T-cell (primary cell): Measurements from ENCODE around the gene SLC26A1. TPM values are rescaled to one million over a fixed set of nuclear protein-coding genes. Genes with fewer than 3 reads are reported as not detected.
A peak's percentile ranks its signal among the peaks of the same experiment; 100 is the strongest.

ENCODE experiments used
- ATAC-seq, 4 experiments: fragments of 200-7000 bp in 3 of 4; fragments of 150-1000 bp in 1 of 4; cut with Tn5 transposase; replicated peaks in 1 of 4; 1 replicate in 3 of 4; 2 replicates in 1 of 4; pipeline ENCODE4 v1.10.0; 2021; ENCODE audit warnings: moderate library complexity in 3 of 4, mild to moderate bottlenecking in 2 of 4, moderate number of reproducible peaks in 1 of 4
- CTCF ChIA-PET, 2 donors: fragments of 300-600 bp; sonication (Branson Sonifier 250); formaldehyde crosslinking; loops; one replicate each; lab custom pipeline; 2022; ENCODE audit warnings: antibody characterized with exemption in 2 of 2; lab: Charles Lee
- POLR2A ChIA-PET, 2 donors: fragments of 300-600 bp; sonication (Branson Sonifier 250); formaldehyde crosslinking; loops; one replicate each; lab custom pipeline; 2022; ENCODE audit warnings: antibody characterized with exemption in 2 of 2; lab: Charles Lee
- DNase-seq, 35 experiments: peaks; one replicate each; pipeline versions ENCODE4 v3.0.0 to v3.0.0-alpha.2; 2013 to 2023
- H3K27ac ChIP-seq: one replicate; pipeline ENCODE4 v1.5.1; 2013; ENCODE audit warnings: low read length
- H3K27me3 ChIP-seq, 2 experiments: replicated peaks in 1 of 2; 1 replicate in 1 of 2; 2 replicates in 1 of 2; pipeline versions ENCODE4 v1.6.1 to v1.7.0; 2013; ENCODE audit warnings: low read length in 1 of 2, mixed read lengths in 1 of 2; ENCODE audit not compliant: control insufficient read depth in 2 of 2, insufficient read depth in 2 of 2; ENCODE audit errors: extremely low read depth in 1 of 2
- H3K36me3 ChIP-seq, 2 donors: 1 replicate in 1 of 2; 2 replicates in 1 of 2; pipeline versions ENCODE4 v1.6.1 to v1.7.0; 2013; ENCODE audit warnings: low read length in 1 of 2; ENCODE audit not compliant: control insufficient read depth in 2 of 2, insufficient read depth in 1 of 2; ENCODE audit errors: extremely low read depth in 1 of 2
- H3K4me1 ChIP-seq, 2 experiments: 1 replicate in 1 of 2; 2 replicates in 1 of 2; pipeline versions ENCODE4 v1.6.1 to v1.7.0; 2013; ENCODE audit warnings: low read length in 2 of 2, mixed read lengths in 1 of 2; ENCODE audit not compliant: insufficient read depth in 2 of 2, control insufficient read depth in 1 of 2; ENCODE audit errors: extremely low read depth in 1 of 2
- H3K4me3 ChIP-seq, 2 donors: 1 replicate in 1 of 2; 2 replicates in 1 of 2; pipeline versions ENCODE4 v1.5.1 to v1.7.0; 2013; ENCODE audit warnings: mild to moderate bottlenecking in 2 of 2, low read length in 1 of 2, moderate library complexity in 1 of 2; ENCODE audit not compliant: control insufficient read depth in 1 of 2; ENCODE audit errors: extremely low read depth in 1 of 2
- H3K9me3 ChIP-seq: 2 replicates; pipeline ENCODE4 v1.7.0; 2013
- H3K27ac Mint-ChIP-seq, 2 donors: one replicate each; pipeline ENCODE4 v1.8.0; 2020 to 2021; ENCODE audit warnings: mild to moderate bottlenecking in 2 of 2, mixed read lengths in 2 of 2
- H3K27me3 Mint-ChIP-seq, 2 donors: one replicate each; pipeline ENCODE4 v1.8.0; 2021 to 2022; ENCODE audit warnings: mixed read lengths in 2 of 2
- H3K36me3 Mint-ChIP-seq: one replicate; pipeline ENCODE4 v1.8.0; 2021; ENCODE audit warnings: mixed read lengths
- H3K4me1 Mint-ChIP-seq, 3 donors: one replicate each; pipeline ENCODE4 v1.8.0; 2020 to 2022; ENCODE audit warnings: mixed read lengths in 3 of 3, mild to moderate bottlenecking in 1 of 3
- H3K4me3 Mint-ChIP-seq, 3 donors: one replicate each; pipeline ENCODE4 v1.8.0; 2020 to 2022; ENCODE audit warnings: mild to moderate bottlenecking in 3 of 3, mixed read lengths in 3 of 3, moderate library complexity in 3 of 3
- H3K9me3 Mint-ChIP-seq, 3 donors: one replicate each; pipeline ENCODE4 v1.8.0; 2020 to 2022; ENCODE audit warnings: mixed read lengths in 3 of 3
- WGBS: methylation state at CpG from one replicate; pipeline ENCODE4 v1.1.5; 2013; ENCODE audit warnings: missing lambda C conversion rate; ENCODE audit not compliant: insufficient coverage; 5-methylcytosine and 5-hydroxymethylcytosine counted together
- total RNA-seq, 35 experiments: library from RNA in 6 of 35; stranded (reverse) in 6 of 35; fragments of 120-200 nt in 1 of 35; gene quantifications; one replicate each; pipeline versions ENCODE4 v1.2.1 to v1.2.4 and lab custom pipeline; 2013 to 2026

Gene SLC26A1
- total RNA-seq, 5 donors from 2014 or later (not counting 1 experiment from before 2014, with no cell fraction given): 0.16 to 1.5 (median 0.39) TPM; not detected in 1

- ChIA-PET POLR2A (no interaction called here), CTCF (no interaction called here)
- Histone ChIP-seq H3K4me1 (peaks cover 2 to 38% of the 10 kb centered on the region in 2 experiments), H3K4me3 (peak within 1 kb of the TSS; percentile 70 to 80), H3K27ac (peak within 1 kb of the TSS; percentile 68), H3K9me3 (no peaks in the 10 kb centered on the region), H3K27me3 (peaks cover 2 to 28% of the 10 kb centered on the region in 2 experiments), H3K36me3 (no peaks in the 10 kb centered on the region)
- whole genome bisulfite sequencing: under 1% methylated on average over 52 of the region's 89 CpGs
- DNase-seq (peak; percentile 78 to 94 (median 86)), ATAC-seq (peak; percentile 64 to 70 (median 67))
- H3K36me3 Mint-ChIP-seq: no peaks in the 10 kb centered on the region
- peak within 1 kb of the TSS; percentile 89 to 91 for H3K27ac Mint-ChIP-seq
- peak within 1 kb of the TSS; percentile 83 to 90 (median 86) for H3K4me3 Mint-ChIP-seq
- H3K27me3 Mint-ChIP-seq: peaks cover 22 to 28% of the 10 kb centered on the region in 2 donors
- peaks cover 11 to 19% (median 12%) of the 10 kb centered on the region in 3 donors for H3K4me1 Mint-ChIP-seq
- H3K9me3 Mint-ChIP-seq: no peaks in the 10 kb centered on the region
Measured at GRCh38 chr4:1011022-1011665, 17.9 kb upstream of the SLC26A1 start, which contains the start of gene FGFRL1. TSS of gene FGFRL1 (plus strand) at chr4:1011626. CDS start at chr4:1012486, 860 bp downstream.

GRCh38 chr4:1010395-1011021 is 17.3 kb upstream of the SLC26A1 start:
- peak; percentile 38 to 49 (median 44) for ATAC-seq
- H3K27ac Mint-ChIP-seq: peak overlapping the region; percentile 89 to 91

GRCh38 chr4:1009542-1010394 is 16.6 kb upstream of the SLC26A1 start:
- Mint-ChIP-seq H3K4me3 (peak overlapping the region; percentile 83 to 90 (median 86)), H3K27me3 (peaks cover 27 to 38% of the 10 kb centered on the region in 2 donors), H3K36me3 (no peaks in the 10 kb centered on the region), H3K9me3 (no peaks in the 10 kb centered on the region), H3K27ac (peak overlapping the region in 1 of 2 donors; percentile 52), H3K4me1 (peaks cover 11 to 19% (median 12%) of the 10 kb centered on the region in 3 donors)
- H3K27me3 ChIP-seq: peaks cover 2 to 39% of the 10 kb centered on the region in 2 experiments
- peaks cover 2 to 38% of the 10 kb centered on the region in 2 experiments for H3K4me1 ChIP-seq
- ATAC-seq: peak; percentile 43 to 64 (median 55)
- peak overlapping the region; percentile 68 for H3K27ac ChIP-seq
- ChIA-PET POLR2A (interaction anchor here in 1 of 2 donors (0.6 kb wide), 1 partner anchor 564 kb away, joined by 6 read pairs; no protein-coding TSS in a partner anchor), CTCF (interaction anchor here in 1 of 2 donors (0.7 kb wide), 1 partner anchor 337 kb away, joined by 3 read pairs; the partner anchor contains the start of gene UVSSA)
- peak; percentile 27 to 78 (median 57) for DNase-seq
- no peaks in the 10 kb centered on the region for H3K9me3 ChIP-seq
- no peaks in the 10 kb centered on the region for H3K36me3 ChIP-seq
- WGBS: 2% methylated on average over 59 of the region's 109 CpGs
- peak overlapping the region; percentile 70 to 80 for H3K4me3 ChIP-seq

More at GRCh38 chr4:1010395-1011021, 17.3 kb upstream of the SLC26A1 start:
- Histone ChIP-seq H3K27me3 (peaks cover 2 to 31% of the 10 kb centered on the region in 2 experiments), H3K4me1 (peaks cover 2 to 38% of the 10 kb centered on the region in 2 experiments), H3K27ac (peak overlapping the region; percentile 68), H3K4me3 (peak overlapping the region; percentile 70 to 80), H3K9me3 (no peaks in the 10 kb centered on the region), H3K36me3 (no peaks in the 10 kb centered on the region)
- peaks cover 11 to 19% (median 12%) of the 10 kb centered on the region in 3 donors for H3K4me1 Mint-ChIP-seq
- H3K27me3 Mint-ChIP-seq: peaks cover 25 to 33% of the 10 kb centered on the region in 2 donors
- H3K36me3 Mint-ChIP-seq: no peaks in the 10 kb centered on the region
- peak; percentile 33 to 81 (median 66) for DNase-seq
- peak overlapping the region; percentile 83 to 90 (median 86) for H3K4me3 Mint-ChIP-seq
- 2% methylated on average over 36 of the region's 36 CpGs for WGBS
- CTCF ChIA-PET: no interaction called here
- POLR2A ChIA-PET: interaction anchor here in 1 of 2 donors (0.5 kb wide), 1 partner anchor 224 kb away, joined by 3 read pairs; no protein-coding TSS in a partner anchor
- H3K9me3 Mint-ChIP-seq: no peaks in the 10 kb centered on the region

GRCh38 chr4:1008840-1009541 is 15.8 kb upstream of the SLC26A1 start:
- DNase-seq (peak in 29 of 35 experiments; percentile 12 to 59 (median 24)), ATAC-seq (peak in 1 of 4 experiments; percentile 8)
- H3K4me1 Mint-ChIP-seq: peaks cover 11 to 18% (median 12%) of the 10 kb centered on the region in 3 donors
- no peaks in the 10 kb centered on the region for H3K9me3 Mint-ChIP-seq
- H3K4me3 ChIP-seq: peak overlapping the region; percentile 61 to 72
- peak overlapping the region; percentile 68 to 77 (median 76) for H3K4me3 Mint-ChIP-seq
- H3K36me3 Mint-ChIP-seq: no peaks in the 10 kb centered on the region
- H3K27ac Mint-ChIP-seq: peak overlapping the region in 1 of 2 donors; percentile 72
- no peak overlapping the region for H3K27ac ChIP-seq
- CTCF ChIA-PET: interaction anchor here in 1 of 2 donors (0.7 kb wide), 1 partner anchor 19 kb away, joined by 3 read pairs; no protein-coding TSS in a partner anchor
- H3K9me3 ChIP-seq: no peaks in the 10 kb centered on the region
- H3K27me3 Mint-ChIP-seq: peaks cover 32 to 45% of the 10 kb centered on the region in 2 donors
- POLR2A ChIA-PET: no interaction called here
- 2% methylated on average over 21 of the region's 36 CpGs for WGBS
- H3K27me3 ChIP-seq: peaks cover 2 to 47% of the 10 kb centered on the region in 2 experiments
- H3K4me1 ChIP-seq: peaks cover 2 to 38% of the 10 kb centered on the region in 2 experiments
- no peaks in the 10 kb centered on the region for H3K36me3 ChIP-seq

GRCh38 chr4:1006856-1007255 is 13.7 kb upstream of the SLC26A1 start:
- no peaks in the 10 kb centered on the region for H3K9me3 ChIP-seq
- Mint-ChIP-seq H3K4me1 (peaks cover 11 to 15% (median 12%) of the 10 kb centered on the region in 3 donors), H3K4me3 (no peak overlapping the region), H3K9me3 (no peaks in the 10 kb centered on the region), H3K36me3 (no peaks in the 10 kb centered on the region), H3K27me3 (peaks cover 34 to 51% of the 10 kb centered on the region in 2 donors), H3K27ac (no peak overlapping the region)
- H3K4me1 ChIP-seq: peaks cover 2 to 29% of the 10 kb centered on the region in 2 experiments
- ATAC-seq (no peak), DNase-seq (no peak)
- 72% methylated on average over 2 of the region's 5 CpGs for WGBS
- no peak overlapping the region for H3K4me3 ChIP-seq
- ChIA-PET CTCF (no interaction called here), POLR2A (no interaction called here)
- peaks cover 2 to 58% of the 10 kb centered on the region in 2 experiments for H3K27me3 ChIP-seq
- H3K36me3 ChIP-seq: no peaks in the 10 kb centered on the region
- H3K27ac ChIP-seq: no peak overlapping the region
